Lung (tissue), 12 donors: ENCODE results near the gene FAM234B. TPM values are rescaled to one million over a fixed set of nuclear protein-coding genes. Genes with fewer than 3 reads are reported as not detected.

Source experiments
- ATAC-seq: fragments of 200-7000 bp; cut with Tn5 transposase; one replicate; pipeline ENCODE4 v1.9.1; 2020; ENCODE audit warnings: moderate number of reproducible peaks; ENCODE audit not compliant: insufficient read depth, low FRiP score
- DNase-seq, 3 donors: peaks; one replicate each; pipeline ENCODE4 v3.0.0-alpha.2; 2013 to 2017
- H3K27ac ChIP-seq, 2 donors: one replicate each; pipeline ENCODE4 v1.5.1; 2013; ENCODE audit warnings: mild to moderate bottlenecking in 2 of 2, moderate library complexity in 2 of 2, control low read depth in 1 of 2, inconsistent platforms in 1 of 2, low read depth in 1 of 2, low read length in 1 of 2
- H3K27me3 ChIP-seq, 3 donors: one replicate each; pipeline ENCODE4 v1.5.1; 2013; ENCODE audit warnings: low read length in 2 of 3; ENCODE audit not compliant: control insufficient read depth in 3 of 3, insufficient read depth in 3 of 3
- H3K36me3 ChIP-seq, 4 donors: one replicate each; pipeline ENCODE4 v1.5.1; 2013; ENCODE audit warnings: low read length in 4 of 4, mild to moderate bottlenecking in 1 of 4, moderate library complexity in 1 of 4; ENCODE audit not compliant: control insufficient read depth in 4 of 4, insufficient read depth in 4 of 4
- H3K4me1 ChIP-seq, 5 donors: one replicate each; pipeline ENCODE4 v1.5.1; 2013; ENCODE audit warnings: low read length in 5 of 5, mild to moderate bottlenecking in 2 of 5, moderate library complexity in 1 of 5; ENCODE audit not compliant: control insufficient read depth in 5 of 5, insufficient read depth in 5 of 5
- H3K4me3 ChIP-seq: one replicate; pipeline ENCODE4 v1.5.1; 2013; ENCODE audit warnings: mild to moderate bottlenecking, control low read depth, moderate library complexity
- H3K9ac ChIP-seq, 2 donors: one replicate each; pipeline ENCODE4 v1.5.1; 2013; ENCODE audit warnings: low read length in 2 of 2, control low read depth in 1 of 2; ENCODE audit not compliant: insufficient read depth in 1 of 2
- H3K9me3 ChIP-seq, 4 donors: one replicate each; pipeline ENCODE4 v1.5.1; 2013; ENCODE audit warnings: low read length in 3 of 4, mild to moderate bottlenecking in 1 of 4, moderate library complexity in 1 of 4; ENCODE audit not compliant: control insufficient read depth in 4 of 4, insufficient read depth in 3 of 4
- WGBS, 2 donors: extraction: QIAGEN DNeasy Blood & Tissue Kit; methylation state at CpG; one replicate each; pipeline ENCODE4 v1.1.7; 2013; 5-methylcytosine and 5-hydroxymethylcytosine counted together
- polyA plus RNA-seq, 2 donors: library from polyadenylated mRNA; stranded (reverse); fragments of 200-250 nt; gene quantifications; one replicate each; pipeline ENCODE4 v1.2.1, GENCODE V29; 2013
- total RNA-seq, 2 donors: library from RNA; depleted of rRNA in 1 of 2; stranded (reverse); fragments of >200 nt in 1 of 2; gene quantifications; one replicate each; pipeline ENCODE4 v1.2.1, GENCODE V29; 2014 to 2021
- TF ChIP-seq, protein P1 (sequence below): IDR thresholded peaks from 2 replicates; pipeline ENCODE4 v1.5.1; 2012; ENCODE audit warnings: mild to moderate bottlenecking; ENCODE audit errors: control extremely low read depth, extremely low read depth
- donor health status: control.
- donor health status: control.
- donor health status: Bipolar disorder and iron deficiency.
- donor health status: healthy.
- donor health status: DM: yes; HTN: yes; CAD: no.

Gene FAM234B
- total and polyA plus RNA-seq, 4 donors = 1.4 to 10.4 (median 6.3) TPM

DNA sequence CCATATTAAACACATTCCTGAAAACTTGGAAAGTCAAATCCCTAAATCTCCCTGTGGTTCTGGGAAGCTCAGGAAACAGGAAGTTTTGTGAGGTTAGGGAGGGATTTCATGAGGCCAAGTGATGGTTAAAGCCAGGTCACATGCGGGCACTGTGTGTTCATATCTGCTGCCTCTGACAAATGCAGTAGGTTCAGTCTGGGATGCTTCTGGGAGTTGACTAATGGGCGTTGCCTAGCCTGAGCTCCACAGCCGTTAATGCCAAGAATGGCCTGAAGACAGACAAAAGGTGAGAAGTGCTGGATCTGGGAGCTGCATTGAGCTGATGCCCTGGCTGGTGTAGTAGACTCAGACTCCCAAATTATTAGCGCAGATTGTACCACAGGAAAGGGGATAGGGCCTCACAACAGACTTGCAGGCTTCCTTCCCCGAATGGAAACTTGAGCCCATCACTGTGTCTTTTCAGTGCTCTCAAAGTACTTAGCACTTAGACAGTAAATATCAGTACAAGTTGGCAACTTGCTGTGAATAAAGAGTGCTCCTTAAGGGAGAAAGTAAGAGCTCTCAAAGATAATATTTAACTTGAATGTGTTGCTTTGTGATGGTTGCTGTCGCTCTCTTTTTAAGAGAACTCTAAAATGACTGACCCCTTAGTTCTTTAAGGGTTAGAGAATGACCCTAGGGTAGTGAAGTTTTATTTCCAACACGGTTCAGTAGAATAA lies 41.9 kb downstream of the FAM234B start:
- peaks cover 0 to 20% (median 0%) of the 10 kb centered on the region in 3 donors for H3K27me3 ChIP-seq
- TF ChIP-seq, protein P1, sequence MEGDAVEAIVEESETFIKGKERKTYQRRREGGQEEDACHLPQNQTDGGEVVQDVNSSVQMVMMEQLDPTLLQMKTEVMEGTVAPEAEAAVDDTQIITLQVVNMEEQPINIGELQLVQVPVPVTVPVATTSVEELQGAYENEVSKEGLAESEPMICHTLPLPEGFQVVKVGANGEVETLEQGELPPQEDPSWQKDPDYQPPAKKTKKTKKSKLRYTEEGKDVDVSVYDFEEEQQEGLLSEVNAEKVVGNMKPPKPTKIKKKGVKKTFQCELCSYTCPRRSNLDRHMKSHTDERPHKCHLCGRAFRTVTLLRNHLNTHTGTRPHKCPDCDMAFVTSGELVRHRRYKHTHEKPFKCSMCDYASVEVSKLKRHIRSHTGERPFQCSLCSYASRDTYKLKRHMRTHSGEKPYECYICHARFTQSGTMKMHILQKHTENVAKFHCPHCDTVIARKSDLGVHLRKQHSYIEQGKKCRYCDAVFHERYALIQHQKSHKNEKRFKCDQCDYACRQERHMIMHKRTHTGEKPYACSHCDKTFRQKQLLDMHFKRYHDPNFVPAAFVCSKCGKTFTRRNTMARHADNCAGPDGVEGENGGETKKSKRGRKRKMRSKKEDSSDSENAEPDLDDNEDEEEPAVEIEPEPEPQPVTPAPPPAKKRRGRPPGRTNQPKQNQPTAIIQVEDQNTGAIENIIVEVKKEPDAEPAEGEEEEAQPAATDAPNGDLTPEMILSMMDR = no peak
- no peak overlapping the region for H3K9ac ChIP-seq
- H3K9me3 ChIP-seq = no peaks in the 10 kb centered on the region
- 64 to 76% methylated on average over 7 of the region's 7 CpGs for WGBS, 2 donors
- H3K4me3 ChIP-seq = no peak overlapping the region
- H3K27ac ChIP-seq = no peak overlapping the region
- peak; percentile 30 for ATAC-seq
- H3K36me3 ChIP-seq = no peaks in the 10 kb centered on the region
- DNase-seq = peak in 1 of 3 donors; percentile 20
- peaks cover 0 to 2% (median 0%) of the 10 kb centered on the region in 5 donors for H3K4me1 ChIP-seq

DNA sequence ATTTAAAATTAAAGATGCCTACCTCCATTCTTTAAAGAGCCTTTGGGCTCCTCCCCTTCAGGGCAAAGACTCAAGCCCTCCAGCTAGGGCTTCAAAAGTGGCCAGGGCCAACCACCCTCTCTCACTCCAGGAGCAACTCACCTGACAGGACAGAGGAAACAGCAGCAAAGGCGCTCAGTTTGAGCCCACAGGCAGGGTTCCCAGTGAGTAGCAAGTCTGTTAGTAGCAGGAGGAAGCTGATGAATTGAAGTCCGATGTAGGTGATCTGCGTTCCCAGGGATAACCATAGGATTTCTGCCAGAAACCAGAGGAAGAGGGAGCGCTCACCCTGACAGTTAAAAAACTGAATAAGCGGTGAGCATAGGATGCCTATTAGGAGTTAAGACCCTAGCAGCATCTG lies 43.6 kb downstream of the FAM234B start:
- Histone ChIP-seq H3K9me3 (no peaks in the 10 kb centered on the region), H3K36me3 (no peaks in the 10 kb centered on the region), H3K4me1 (peaks cover 0 to 2% (median 0%) of the 10 kb centered on the region in 5 donors), H3K27ac (no peak overlapping the region), H3K27me3 (peaks cover 0 to 28% (median 0%) of the 10 kb centered on the region in 3 donors), H3K4me3 (no peak overlapping the region), H3K9ac (no peak overlapping the region)
- TF ChIP-seq, protein P1 = no peak
- no peak for DNase-seq
- no peak for ATAC-seq
- 89 to 94% methylated on average over 5 of the region's 5 CpGs for WGBS, 2 donors

DNA sequence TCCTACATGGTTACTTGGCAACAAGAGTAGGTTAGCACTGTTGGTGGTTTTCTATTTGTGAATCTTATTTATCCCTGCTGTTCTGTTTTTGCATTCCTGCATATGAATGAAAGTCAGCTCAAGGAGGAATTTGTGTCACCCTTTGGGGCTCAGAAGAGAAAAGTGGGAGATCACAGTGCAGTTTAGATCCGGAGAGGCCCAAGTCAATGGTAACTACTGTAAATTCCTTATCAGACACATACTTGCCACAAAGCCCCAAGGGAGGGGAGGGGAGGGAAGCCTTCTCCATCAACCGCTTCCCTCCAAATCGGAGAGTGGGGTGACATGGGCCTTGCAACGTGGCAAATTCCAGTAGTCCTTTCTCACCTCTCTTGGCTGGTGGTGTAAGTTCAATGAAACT lies 44.3 kb downstream of the FAM234B start:
- H3K4me3 ChIP-seq = no peak overlapping the region
- DNase-seq (no peak), ATAC-seq (no peak)
- no peak overlapping the region for H3K27ac ChIP-seq
- WGBS, 2 donors = 88 to 94% methylated on average over 4 of the region's 4 CpGs
- H3K36me3 ChIP-seq = no peaks in the 10 kb centered on the region
- no peak overlapping the region for H3K9ac ChIP-seq
- H3K9me3 ChIP-seq = no peaks in the 10 kb centered on the region
- peaks cover 0 to 28% (median 0%) of the 10 kb centered on the region in 3 donors for H3K27me3 ChIP-seq
- TF ChIP-seq, protein P1 = no peak
- peaks cover under 1 to 5% (median 4%) of the 10 kb centered on the region in 5 donors for H3K4me1 ChIP-seq
